Gastroesophageal sphincter (tissue), 4 donors: ENCODE results near the gene TMED5. TPM values are rescaled to one million over a fixed set of nuclear protein-coding genes. Genes with fewer than 3 reads are reported as not detected.

Experiments used
- ATAC-seq: fragments of 150-250 bp; one replicate; pipeline ENCODE4 v1.9.1; 2016; ENCODE audit warnings: mild to moderate bottlenecking, moderate library complexity
- H3K27ac ChIP-seq, 4 donors: fragments of 200-600 bp; sonication (generic) in 3 of 4; 1 replicate in 3 of 4; 2 replicates in 1 of 4; pipeline ENCODE4 v1.5.1; 2016 to 2019
- H3K27me3 ChIP-seq: fragments of 200-600 bp; sonication (generic); one replicate; pipeline ENCODE4 v1.5.1; 2019
- H3K36me3 ChIP-seq, 2 donors: fragments of 200-600 bp; sonication (generic); one replicate each; pipeline ENCODE4 v1.5.1; 2019; ENCODE audit warnings: control low read depth in 1 of 2
- H3K4me1 ChIP-seq, 3 donors: fragments of 200-600 bp; sonication (generic); 1 replicate in 2 of 3; 2 replicates in 1 of 3; pipeline ENCODE4 v1.5.1; 2016 to 2019; ENCODE audit warnings: control low read depth in 2 of 3
- H3K4me3 ChIP-seq, 2 donors: fragments of 200-600 bp; sonication (generic); one replicate each; pipeline ENCODE4 v1.5.1; 2019; ENCODE audit warnings: mild to moderate bottlenecking in 1 of 2, moderate library complexity in 1 of 2
- H3K9me3 ChIP-seq, 3 donors: fragments of 200-600 bp; sonication (generic); one replicate each; pipeline ENCODE4 v1.5.1; 2017 to 2019; ENCODE audit warnings: control low read depth in 2 of 3
- EP300 ChIP-seq: sonication (generic); formaldehyde crosslinking; IDR thresholded peaks from one replicate; pipeline ENCODE4 v1.6.1; 2017; ENCODE audit warnings: antibody characterized with exemption, mild to moderate bottlenecking
- POLR2A ChIP-seq, 2 donors: fragments of 450-650 bp; IDR thresholded peaks; one replicate each; pipeline ENCODE4 v1.6.1; 2017; ENCODE audit warnings: antibody characterized with exemption in 2 of 2, mild to moderate bottlenecking in 2 of 2, moderate library complexity in 1 of 2
- POLR2AphosphoS5 ChIP-seq: sonication (generic); formaldehyde crosslinking; IDR thresholded peaks from one replicate; pipeline ENCODE4 v1.6.1; 2017; ENCODE audit warnings: antibody characterized with exemption
- WGBS, 2 donors: methylation state at CpG; one replicate each; pipeline ENCODE4 v1.1.5; 2018; ENCODE audit warnings: low coverage in 1 of 2; 5-methylcytosine and 5-hydroxymethylcytosine counted together
- total RNA-seq, 4 donors: library from RNA; depleted of rRNA; stranded (reverse); fragments of >200 nt; gene quantifications; one replicate each; pipeline ENCODE4 v1.1.0, GENCODE V29; 2016
- TF ChIP-seq, protein P1 (sequence below), 4 experiments: fragments of 200-600 bp in 2 of 4; fragments of 450-650 bp in 2 of 4; sonication (generic) in 1 of 4; IDR thresholded peaks; one replicate each; pipeline ENCODE4 v1.5.1; 2017 to 2019; ENCODE audit warnings: antibody characterized with exemption in 4 of 4, mild to moderate bottlenecking in 2 of 4, moderate library complexity in 2 of 4

Gene TMED5
- total RNA-seq, 4 donors from 2014 or later = 43.5 to 68.0 (median 60.5) TPM

DNA sequence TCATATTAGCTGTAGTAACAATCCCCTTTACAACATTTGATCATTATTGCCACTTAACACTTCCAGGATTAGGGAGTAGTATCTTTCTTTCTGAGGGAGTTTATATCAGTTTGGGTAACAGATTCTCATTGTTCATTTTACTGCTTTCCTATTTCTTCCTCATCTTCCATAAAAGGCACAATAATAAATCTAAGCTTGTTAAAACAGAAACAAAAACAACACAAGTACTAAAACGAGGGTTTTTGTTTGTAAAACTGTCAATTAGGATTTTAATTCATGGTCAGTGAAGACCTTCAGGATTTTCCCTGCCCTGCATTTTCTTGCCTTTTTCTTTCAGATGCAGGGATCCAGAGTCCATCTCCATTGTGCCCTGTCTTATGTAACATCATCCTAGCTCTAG lies 29.5 kb downstream of the TMED5 start:
- no peaks in the 10 kb centered on the region for H3K9me3 ChIP-seq
- peaks cover 0 to 24% (median 0%) of the 10 kb centered on the region in 3 donors for H3K4me1 ChIP-seq
- H3K27me3 ChIP-seq = no peaks in the 10 kb centered on the region
- H3K36me3 ChIP-seq = peaks cover 0 to 67% of the 10 kb centered on the region in 2 donors
- ATAC-seq = no peak
- TF ChIP-seq POLR2A (IDR thresholded peaks at IDR 0.05) (no peak), EP300 (no peak), POLR2AphosphoS5 (no peak)
- TF ChIP-seq, protein P1, sequence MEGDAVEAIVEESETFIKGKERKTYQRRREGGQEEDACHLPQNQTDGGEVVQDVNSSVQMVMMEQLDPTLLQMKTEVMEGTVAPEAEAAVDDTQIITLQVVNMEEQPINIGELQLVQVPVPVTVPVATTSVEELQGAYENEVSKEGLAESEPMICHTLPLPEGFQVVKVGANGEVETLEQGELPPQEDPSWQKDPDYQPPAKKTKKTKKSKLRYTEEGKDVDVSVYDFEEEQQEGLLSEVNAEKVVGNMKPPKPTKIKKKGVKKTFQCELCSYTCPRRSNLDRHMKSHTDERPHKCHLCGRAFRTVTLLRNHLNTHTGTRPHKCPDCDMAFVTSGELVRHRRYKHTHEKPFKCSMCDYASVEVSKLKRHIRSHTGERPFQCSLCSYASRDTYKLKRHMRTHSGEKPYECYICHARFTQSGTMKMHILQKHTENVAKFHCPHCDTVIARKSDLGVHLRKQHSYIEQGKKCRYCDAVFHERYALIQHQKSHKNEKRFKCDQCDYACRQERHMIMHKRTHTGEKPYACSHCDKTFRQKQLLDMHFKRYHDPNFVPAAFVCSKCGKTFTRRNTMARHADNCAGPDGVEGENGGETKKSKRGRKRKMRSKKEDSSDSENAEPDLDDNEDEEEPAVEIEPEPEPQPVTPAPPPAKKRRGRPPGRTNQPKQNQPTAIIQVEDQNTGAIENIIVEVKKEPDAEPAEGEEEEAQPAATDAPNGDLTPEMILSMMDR (IDR thresholded peaks at IDR 0.05) = no peak
- no peak overlapping the region for H3K27ac ChIP-seq
- H3K4me3 ChIP-seq = no peak overlapping the region
- WGBS, 2 donors = 19 to 21% methylated on average over 1 of the region's 1 CpG

DNA sequence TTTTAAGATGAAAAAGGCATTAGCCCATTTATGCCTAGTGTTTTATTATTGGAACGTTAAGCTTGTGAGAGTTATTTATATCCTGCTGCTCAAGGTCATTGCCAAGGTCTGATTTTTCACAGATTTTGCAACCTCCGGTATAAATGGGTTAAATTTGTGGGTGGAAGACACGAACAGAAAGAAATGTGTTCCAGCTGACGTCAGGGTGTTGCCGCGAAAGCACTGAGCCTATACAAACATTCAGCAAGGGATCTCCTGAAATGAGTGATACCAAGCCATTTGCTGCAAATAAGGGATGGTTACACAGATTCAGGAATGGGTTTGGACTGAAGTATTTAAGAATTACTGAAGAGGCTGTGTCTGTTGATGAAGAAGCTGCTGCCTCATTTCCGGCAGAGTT lies 32.2 kb downstream of the TMED5 start:
- no peak for ATAC-seq
- no peak overlapping the region for H3K27ac ChIP-seq

DNA sequence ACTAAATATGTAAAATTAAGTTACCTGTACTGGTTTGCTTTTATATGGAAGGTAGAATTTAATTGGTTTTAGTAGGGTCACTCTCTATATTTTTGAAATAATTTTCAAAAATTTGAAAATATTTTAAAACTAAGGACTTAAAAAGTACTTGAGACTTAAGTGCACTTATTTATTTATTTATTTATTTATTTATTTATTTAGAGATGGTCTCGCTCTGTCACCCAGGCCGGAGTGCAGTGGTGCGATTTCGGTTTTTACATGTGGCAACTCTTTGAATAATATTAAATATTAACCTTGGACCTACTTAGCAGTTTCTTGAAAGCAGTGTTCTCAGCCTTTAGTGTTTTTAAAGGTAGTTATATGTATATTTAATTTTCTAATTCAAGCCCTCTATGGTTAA lies 36.4 kb downstream of the TMED5 start:
- WGBS, 2 donors = 98 to 100% methylated on average over 3 to 4 of the region's 4 CpGs
- TF ChIP-seq EP300 (no peak), POLR2A (IDR thresholded peaks at IDR 0.05) (no peak), POLR2AphosphoS5 (no peak)
- TF ChIP-seq, protein P1 (IDR thresholded peaks at IDR 0.05) = no peak
- no peak overlapping the region for H3K27ac ChIP-seq
- peaks cover 0 to 18% of the 10 kb centered on the region in 2 donors for H3K36me3 ChIP-seq
- H3K4me1 ChIP-seq = peaks cover 0 to 15% (median 0%) of the 10 kb centered on the region in 3 donors
- no peak for ATAC-seq
- H3K9me3 ChIP-seq = no peaks in the 10 kb centered on the region
- no peaks in the 10 kb centered on the region for H3K27me3 ChIP-seq
- H3K4me3 ChIP-seq = no peak overlapping the region

More for the DNA sequence above, 32.2 kb downstream of the TMED5 start:
- H3K27me3 ChIP-seq = no peaks in the 10 kb centered on the region
- TF ChIP-seq, protein P1 (IDR thresholded peaks at IDR 0.05) = no peak
- TF ChIP-seq POLR2AphosphoS5 = no peak
- no peak for TF ChIP-seq POLR2A (IDR thresholded peaks at IDR 0.05)
- no peak for TF ChIP-seq EP300
- 30 to 59% methylated on average over 4 to 7 of the region's 7 CpGs for WGBS, 2 donors
- H3K36me3 ChIP-seq = peaks cover 0 to 42% of the 10 kb centered on the region in 2 donors
- H3K4me1 ChIP-seq = peaks cover 0 to 15% (median 0%) of the 10 kb centered on the region in 3 donors
- no peak overlapping the region for H3K4me3 ChIP-seq
- no peaks in the 10 kb centered on the region for H3K9me3 ChIP-seq

DNA sequence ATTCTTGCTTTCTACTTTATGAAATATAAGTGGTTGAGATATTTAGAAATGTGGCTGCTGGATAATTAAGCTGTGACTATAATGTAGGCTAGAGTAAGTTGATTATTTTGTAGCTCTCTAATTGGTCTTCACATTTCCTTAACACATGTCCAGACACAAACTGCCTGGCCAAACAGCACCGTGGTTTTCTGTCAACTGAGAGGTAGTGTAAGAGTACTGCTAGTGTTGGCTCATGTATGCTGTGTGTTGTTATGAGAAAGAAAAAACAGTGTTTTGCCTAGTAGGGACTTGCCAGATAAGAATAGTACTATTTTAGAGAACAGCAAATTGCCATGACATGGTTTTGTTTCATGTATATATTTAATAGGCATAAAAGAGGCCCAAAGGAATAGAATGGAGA lies 37.1 kb downstream of the TMED5 start:
- Histone ChIP-seq H3K9me3 (no peaks in the 10 kb centered on the region), H3K36me3 (peaks cover 0 to 18% of the 10 kb centered on the region in 2 donors), H3K27ac (no peak overlapping the region), H3K4me1 (peaks cover 0 to 12% (median 0%) of the 10 kb centered on the region in 3 donors), H3K4me3 (no peak overlapping the region), H3K27me3 (no peaks in the 10 kb centered on the region)
- ATAC-seq = no peak
- WGBS, 2 donors = 42 to 70% methylated on average over 1 of the region's 1 CpG
- TF ChIP-seq POLR2A (IDR thresholded peaks at IDR 0.05) = no peak
- no peak for TF ChIP-seq EP300
- TF ChIP-seq POLR2AphosphoS5 = no peak
- TF ChIP-seq, protein P1 (IDR thresholded peaks at IDR 0.05) = no peak

DNA sequence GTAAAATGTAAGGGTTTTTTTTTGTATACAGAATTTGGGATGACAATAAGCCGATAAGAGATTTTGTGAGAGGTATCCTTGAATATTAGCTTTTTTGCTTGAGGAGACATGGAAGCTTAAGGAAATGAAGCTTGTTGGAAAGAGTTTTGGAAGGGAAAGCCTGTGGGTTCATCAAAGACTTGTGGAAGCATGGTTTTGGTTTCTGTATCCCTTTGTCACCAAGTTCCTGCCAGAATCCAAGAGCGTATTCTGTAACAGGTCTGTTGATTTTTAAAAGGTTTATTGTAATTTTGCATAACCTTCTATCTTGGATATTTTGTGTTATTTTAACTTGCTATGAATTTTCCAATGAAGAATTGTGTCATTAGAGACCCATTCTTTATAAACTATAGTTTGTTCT lies 38.1 kb downstream of the TMED5 start:
- no peak for TF ChIP-seq EP300
- TF ChIP-seq, protein P1 (IDR thresholded peaks at IDR 0.05) = no peak
- no peak for TF ChIP-seq POLR2AphosphoS5
- TF ChIP-seq POLR2A (IDR thresholded peaks at IDR 0.05) = no peak
- H3K4me3 ChIP-seq = no peak overlapping the region
- H3K27ac ChIP-seq = no peak overlapping the region
- no peaks in the 10 kb centered on the region for H3K9me3 ChIP-seq
- ATAC-seq = no peak
- H3K36me3 ChIP-seq = peaks cover 0 to 25% of the 10 kb centered on the region in 2 donors
- peaks cover 0 to 4% (median 0%) of the 10 kb centered on the region in 3 donors for H3K4me1 ChIP-seq
- WGBS, 2 donors = 96 to 100% methylated on average over 2 of the region's 2 CpGs
- no peaks in the 10 kb centered on the region for H3K27me3 ChIP-seq
